B cell (primary cell): ENCODE data around the gene CECR2.

Source experiments
- CTCF ChIP-seq: fragments of 200-600 bp; IDR thresholded peaks from one replicate; pipeline ENCODE4 v1.8.0; 2022; ENCODE audit warnings: antibody characterized with exemption, mild to moderate bottlenecking
- EZH2 ChIP-seq: IDR thresholded peaks from 2 replicates; pipeline ENCODE4 v1.6.1; 2012; ENCODE audit warnings: borderline replicate concordance, low read depth, mild to moderate bottlenecking, moderate library complexity, low read length; ENCODE audit not compliant: insufficient read depth, poor library complexity, severe bottlenecking

DNA sequence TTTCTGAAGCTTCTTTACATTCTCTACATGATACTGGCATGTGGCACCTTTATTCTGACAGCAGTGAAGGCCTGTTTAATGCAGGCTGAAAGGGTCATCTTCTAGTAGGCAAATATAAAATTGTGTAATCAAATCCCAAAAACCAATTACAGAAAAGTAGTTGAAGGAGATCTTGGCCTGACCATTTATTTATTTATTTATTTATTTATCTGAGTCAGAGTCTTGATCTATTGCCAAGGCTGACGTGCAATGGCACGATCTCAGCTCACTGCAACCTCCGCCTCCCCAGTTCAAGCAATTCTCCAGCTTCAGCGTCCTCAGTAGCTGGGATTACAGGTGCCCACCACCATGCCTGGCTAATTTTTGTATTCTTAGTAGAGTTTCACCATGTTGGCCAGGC lies 22.7 kb upstream of the CECR2 start:
- TF ChIP-seq CTCF (no peak), EZH2 (no peak)
